ENCODE data around the gene RYR2. TPM values are rescaled to one million over a fixed set of nuclear protein-coding genes. Genes with fewer than 3 reads are reported as not detected.

The RYR2 gene
- total RNA-seq, 1 experiment from 2014 or later: 0.90 TPM

- no TSS peak for BruUV-seq (replicated peaks)
- Mint-ChIP-seq H3K36me3 (ENCODE audit: insufficient read depth, unreplicated experiment) (peaks cover 4% of the 10 kb centered on the region), H3K4me3 (ENCODE audit: low read depth, unreplicated experiment) (peak overlapping the region; percentile 49), H3K9me3 (ENCODE audit: low read depth, unreplicated experiment) (peaks cover 10% of the 10 kb centered on the region), H3K27ac (ENCODE audit: unreplicated experiment) (no peak overlapping the region), H3K27me3 (ENCODE audit: unreplicated experiment) (no peaks in the 10 kb centered on the region), H3K4me1 (ENCODE audit: low read depth, unreplicated experiment) (peaks cover 12% of the 10 kb centered on the region)
- TF ChIP-seq, protein P1, sequence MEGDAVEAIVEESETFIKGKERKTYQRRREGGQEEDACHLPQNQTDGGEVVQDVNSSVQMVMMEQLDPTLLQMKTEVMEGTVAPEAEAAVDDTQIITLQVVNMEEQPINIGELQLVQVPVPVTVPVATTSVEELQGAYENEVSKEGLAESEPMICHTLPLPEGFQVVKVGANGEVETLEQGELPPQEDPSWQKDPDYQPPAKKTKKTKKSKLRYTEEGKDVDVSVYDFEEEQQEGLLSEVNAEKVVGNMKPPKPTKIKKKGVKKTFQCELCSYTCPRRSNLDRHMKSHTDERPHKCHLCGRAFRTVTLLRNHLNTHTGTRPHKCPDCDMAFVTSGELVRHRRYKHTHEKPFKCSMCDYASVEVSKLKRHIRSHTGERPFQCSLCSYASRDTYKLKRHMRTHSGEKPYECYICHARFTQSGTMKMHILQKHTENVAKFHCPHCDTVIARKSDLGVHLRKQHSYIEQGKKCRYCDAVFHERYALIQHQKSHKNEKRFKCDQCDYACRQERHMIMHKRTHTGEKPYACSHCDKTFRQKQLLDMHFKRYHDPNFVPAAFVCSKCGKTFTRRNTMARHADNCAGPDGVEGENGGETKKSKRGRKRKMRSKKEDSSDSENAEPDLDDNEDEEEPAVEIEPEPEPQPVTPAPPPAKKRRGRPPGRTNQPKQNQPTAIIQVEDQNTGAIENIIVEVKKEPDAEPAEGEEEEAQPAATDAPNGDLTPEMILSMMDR (IDR thresholded peaks at IDR 0.05; ENCODE audit: unreplicated experiment): no peak
- intact Hi-C loops (cut with micrococcal nuclease; ENCODE audit: unreplicated experiment): no loop called here
- DNase-seq: no peak
- CTCF ChIA-PET: no interaction called here
These were observed 29.6 kb upstream of the RYR2 start for GRCh38 chr1:237012361-237012760.

DNA sequence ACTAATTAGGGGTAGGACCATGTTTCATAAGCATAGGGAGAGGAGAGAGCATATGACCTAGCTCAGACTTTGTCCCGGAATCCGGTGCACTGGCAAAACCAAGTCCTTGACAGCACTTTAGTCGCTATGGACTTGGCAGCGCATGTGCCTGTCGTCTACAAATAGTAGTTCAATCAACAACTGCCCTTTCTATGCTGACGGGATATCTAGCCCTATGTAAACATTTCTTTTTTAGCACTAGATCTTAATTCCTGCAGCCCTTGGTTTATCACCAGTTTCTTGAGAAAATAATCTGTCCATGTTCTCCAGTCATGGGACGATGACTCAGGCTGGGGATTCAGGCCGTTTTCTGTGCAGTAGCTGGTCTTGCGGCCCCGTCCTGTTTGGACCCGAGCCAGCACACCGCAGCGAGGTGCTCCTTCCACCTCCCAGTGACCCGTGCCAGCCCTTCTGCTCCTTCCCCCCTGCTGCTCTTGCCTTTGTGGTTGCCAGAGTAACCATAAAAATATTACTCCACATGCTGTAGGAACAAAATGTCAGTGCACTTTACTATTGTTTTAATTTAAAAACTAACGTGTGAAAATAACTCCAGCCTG lies 29.1 kb upstream of the RYR2 start:
- no TSS peak for BruUV-seq (replicated peaks)
- peaks cover 10% of the 10 kb centered on the region for H3K9me3 Mint-ChIP-seq (ENCODE audit: low read depth, unreplicated experiment)

DNA sequence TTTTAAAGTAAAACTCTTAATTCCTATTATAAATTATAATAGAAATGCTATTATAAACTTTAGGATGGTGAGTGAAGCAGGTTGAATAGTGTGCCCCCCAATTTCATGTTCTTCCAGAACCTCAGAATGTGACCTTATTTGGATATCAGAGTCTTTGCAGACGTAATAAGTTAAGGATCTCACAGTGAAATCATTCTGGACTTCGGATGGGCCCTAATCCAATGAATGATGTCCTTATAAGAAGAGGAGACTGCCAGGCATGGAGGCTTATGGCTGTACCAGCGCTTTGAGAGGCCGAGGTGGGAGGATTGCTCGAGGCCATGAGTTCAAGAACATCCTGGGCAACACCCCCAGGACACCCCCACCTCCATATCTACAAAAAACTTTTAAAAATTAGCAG lies 28.4 kb upstream of the RYR2 start:
- Mint-ChIP-seq H3K27me3 (ENCODE audit: unreplicated experiment) (no peaks in the 10 kb centered on the region), H3K4me3 (ENCODE audit: low read depth, unreplicated experiment) (no peak overlapping the region), H3K9me3 (ENCODE audit: low read depth, unreplicated experiment) (peaks cover 9% of the 10 kb centered on the region), H3K36me3 (ENCODE audit: insufficient read depth, unreplicated experiment) (peaks cover 4% of the 10 kb centered on the region), H3K4me1 (ENCODE audit: low read depth, unreplicated experiment) (peaks cover 12% of the 10 kb centered on the region), H3K27ac (ENCODE audit: unreplicated experiment) (no peak overlapping the region)
- DNase-seq: no peak
- no TSS peak for BruUV-seq (replicated peaks)
- CTCF ChIA-PET: no interaction called here
- TF ChIP-seq, protein P1 (IDR thresholded peaks at IDR 0.05; ENCODE audit: unreplicated experiment): no peak
- intact Hi-C loops (cut with micrococcal nuclease; ENCODE audit: unreplicated experiment): loop anchor here (1.0 kb wide), 1 partner anchor 19 kb away; no protein-coding TSS in a partner anchor

More for the DNA sequence above, 29.1 kb upstream of the RYR2 start:
- DNase-seq: peak; percentile 74
- H3K27ac Mint-ChIP-seq (ENCODE audit: unreplicated experiment): peak overlapping the region; percentile 19
- TF ChIP-seq, protein P1 (IDR thresholded peaks at IDR 0.05; ENCODE audit: unreplicated experiment): no peak
- no peaks in the 10 kb centered on the region for H3K27me3 Mint-ChIP-seq (ENCODE audit: unreplicated experiment)
- peak overlapping the region; percentile 49 for H3K4me3 Mint-ChIP-seq (ENCODE audit: low read depth, unreplicated experiment)
- CTCF ChIA-PET: no interaction called here
- intact Hi-C loops (cut with micrococcal nuclease; ENCODE audit: unreplicated experiment): loop anchor here (1.0 kb wide), 1 partner anchor 19 kb away; no protein-coding TSS in a partner anchor
- peaks cover 12% of the 10 kb centered on the region for H3K4me1 Mint-ChIP-seq (ENCODE audit: low read depth, unreplicated experiment)
- peaks cover 4% of the 10 kb centered on the region for H3K36me3 Mint-ChIP-seq (ENCODE audit: insufficient read depth, unreplicated experiment)

GRCh38 chr1:237016626-237017025 lies 25.4 kb upstream of the RYR2 start:
- H3K27me3 Mint-ChIP-seq (ENCODE audit: unreplicated experiment): no peaks in the 10 kb centered on the region
- DNase-seq: no peak
- H3K9me3 Mint-ChIP-seq (ENCODE audit: low read depth, unreplicated experiment): peaks cover 9% of the 10 kb centered on the region
- TF ChIP-seq, protein P1 (IDR thresholded peaks at IDR 0.05; ENCODE audit: unreplicated experiment): no peak
- no TSS peak for BruUV-seq (replicated peaks)
- intact Hi-C loops (cut with micrococcal nuclease; ENCODE audit: unreplicated experiment): no loop called here
- H3K4me1 Mint-ChIP-seq (ENCODE audit: low read depth, unreplicated experiment): peaks cover 12% of the 10 kb centered on the region
- CTCF ChIA-PET: no interaction called here
- H3K36me3 Mint-ChIP-seq (ENCODE audit: insufficient read depth, unreplicated experiment): peaks cover 4% of the 10 kb centered on the region
- no peak overlapping the region for H3K4me3 Mint-ChIP-seq (ENCODE audit: low read depth, unreplicated experiment)
- no peak overlapping the region for H3K27ac Mint-ChIP-seq (ENCODE audit: unreplicated experiment)

Measured in Calu3 (cell line).